ENCODE measurements around the gene CHKA. TPM values are rescaled to one million over a fixed set of nuclear protein-coding genes. Genes with fewer than 3 reads are reported as not detected.

CHKA gene
- total RNA-seq, 2 experiments from 2014 or later, result 6.1 to 6.6 TPM

DNA sequence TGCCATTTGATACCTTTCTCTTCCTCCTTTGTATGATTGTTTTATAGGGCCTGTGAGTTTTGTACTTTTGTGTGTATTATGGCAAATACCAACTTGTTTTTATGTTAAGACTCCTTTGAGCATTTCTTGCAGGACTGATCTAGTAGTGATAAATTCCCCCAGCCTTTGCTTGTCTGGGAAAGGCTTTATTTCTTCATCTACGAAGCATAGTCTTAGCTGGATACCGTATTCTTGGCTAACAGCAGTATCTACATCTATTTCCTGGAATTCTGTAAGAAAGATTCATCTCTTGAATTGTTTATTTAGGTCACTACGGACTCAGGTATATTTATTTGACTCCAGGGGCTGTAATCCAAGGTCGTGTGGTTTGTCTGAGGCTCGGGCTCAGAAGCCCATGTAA is 96.7 kb downstream of the CHKA start:
- H3K27ac Mint-ChIP-seq, result no peak overlapping the region
- intact Hi-C loops (cut with micrococcal nuclease), result no loop called here
- DNase-seq, result no peak
- ChIA-PET CTCF (no interaction called here), POLR2A (no interaction called here)
- peaks cover 7% of the 10 kb centered on the region for H3K9me3 Mint-ChIP-seq
- H3K27me3 Mint-ChIP-seq, result no peaks in the 10 kb centered on the region
- no peak overlapping the region for H3K4me3 Mint-ChIP-seq
- peaks cover 12% of the 10 kb centered on the region for H3K4me1 Mint-ChIP-seq (ENCODE audit: low read depth)
- H3K36me3 Mint-ChIP-seq, result no peaks in the 10 kb centered on the region

DNA sequence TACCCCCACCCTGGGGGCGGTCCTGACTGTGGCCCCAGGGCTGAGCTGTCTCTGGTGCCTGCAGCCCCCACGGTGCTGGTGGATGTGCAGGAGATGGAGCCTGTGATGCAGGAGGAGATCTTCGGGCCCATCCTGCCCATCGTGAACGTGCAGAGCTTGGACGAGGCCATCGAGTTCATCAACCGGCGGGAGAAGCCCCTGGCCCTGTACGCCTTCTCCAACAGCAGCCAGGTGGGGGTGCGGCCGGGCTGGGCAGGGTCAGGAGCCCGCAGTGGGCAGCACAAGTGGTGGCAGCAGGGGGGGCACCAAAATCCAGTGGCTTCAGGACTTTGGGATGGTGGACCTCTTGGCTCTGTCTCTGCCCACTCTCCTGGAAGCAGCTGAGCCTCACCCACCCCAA is 98.7 kb downstream of the CHKA start:
- H3K27ac Mint-ChIP-seq, result no peak overlapping the region
- H3K4me3 Mint-ChIP-seq, result no peak overlapping the region
- ChIA-PET CTCF (no interaction called here), POLR2A (no interaction called here)
- no peaks in the 10 kb centered on the region for H3K27me3 Mint-ChIP-seq
- no peak for DNase-seq
- H3K9me3 Mint-ChIP-seq, result peaks cover 7% of the 10 kb centered on the region
- intact Hi-C loops (cut with micrococcal nuclease), result no loop called here
- no peaks in the 10 kb centered on the region for H3K36me3 Mint-ChIP-seq
- no peaks in the 10 kb centered on the region for H3K4me1 Mint-ChIP-seq (ENCODE audit: low read depth)

DNA sequence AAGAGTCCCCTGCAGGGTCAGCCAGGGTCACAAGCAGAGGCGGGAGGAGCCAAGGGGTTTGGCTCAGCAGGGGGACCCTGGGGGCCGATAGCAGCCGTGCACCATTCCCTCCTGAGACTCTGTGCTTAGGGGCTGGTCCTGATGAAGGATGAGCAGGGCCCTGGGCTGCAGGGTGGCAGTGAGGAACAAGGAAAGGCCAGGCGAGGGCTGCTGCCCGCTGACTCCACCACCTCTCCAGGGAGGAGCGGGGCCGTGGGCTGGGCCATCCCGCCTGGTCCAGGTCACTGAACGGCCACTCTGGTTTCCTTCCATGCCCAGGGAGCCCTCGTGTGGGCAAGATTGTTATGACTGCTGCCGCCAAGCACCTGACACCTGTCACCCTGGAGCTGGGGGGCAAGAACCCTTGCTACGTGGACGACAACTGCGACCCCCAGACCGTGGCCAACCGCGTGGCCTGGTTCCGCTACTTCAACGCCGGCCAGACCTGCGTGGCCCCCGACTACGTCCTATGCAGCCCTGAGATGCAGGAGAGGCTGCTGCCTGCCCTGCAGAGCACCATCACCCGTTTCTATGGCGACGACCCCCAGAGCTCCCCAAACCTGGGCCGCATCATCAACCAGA is 99.9 kb downstream of the CHKA start:
- intact Hi-C loops (cut with micrococcal nuclease), result no loop called here
- Mint-ChIP-seq H3K9me3 (peaks cover 7% of the 10 kb centered on the region), H3K27me3 (no peaks in the 10 kb centered on the region), H3K36me3 (no peaks in the 10 kb centered on the region), H3K4me3 (no peak overlapping the region), H3K4me1 (ENCODE audit: low read depth) (no peaks in the 10 kb centered on the region), H3K27ac (no peak overlapping the region)
- no peak for DNase-seq
- CTCF ChIA-PET, result no interaction called here
- POLR2A ChIA-PET, result no interaction called here

DNA sequence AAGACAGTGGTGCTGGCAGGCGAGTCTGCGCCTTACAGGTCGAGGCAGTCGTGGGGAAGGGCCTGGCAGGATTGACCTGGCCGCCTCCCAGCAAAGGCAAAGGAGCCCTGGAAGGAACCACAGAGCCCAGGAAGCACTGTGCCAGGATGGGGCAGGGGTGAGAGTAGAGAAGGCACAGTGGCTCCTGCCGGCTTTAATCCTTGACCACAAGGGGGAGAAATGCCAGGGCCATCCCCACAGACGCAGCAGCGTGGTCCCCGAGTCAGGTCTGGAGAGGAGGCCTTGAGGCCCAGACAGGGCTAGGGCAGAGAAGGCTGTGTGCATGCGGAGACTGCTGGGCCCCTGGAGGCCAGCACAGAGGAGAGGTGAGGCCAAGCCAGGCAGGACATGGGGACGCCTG is 100.6 kb downstream of the CHKA start:
- CTCF ChIA-PET, result no interaction called here
- no peak overlapping the region for H3K4me3 Mint-ChIP-seq
- peaks cover 7% of the 10 kb centered on the region for H3K9me3 Mint-ChIP-seq
- no peak for DNase-seq
- H3K36me3 Mint-ChIP-seq, result no peaks in the 10 kb centered on the region
- no peaks in the 10 kb centered on the region for H3K4me1 Mint-ChIP-seq (ENCODE audit: low read depth)
- no peak overlapping the region for H3K27ac Mint-ChIP-seq
- no peaks in the 10 kb centered on the region for H3K27me3 Mint-ChIP-seq
- POLR2A ChIA-PET, result no interaction called here
- intact Hi-C loops (cut with micrococcal nuclease), result no loop called here

- H3K27ac Mint-ChIP-seq, result no peak overlapping the region
Measured at GRCh38 chr11:68019486-68019885, 101.7 kb downstream of the CHKA start.

GRCh38 chr11:68018730-68019190 is 102.4 kb downstream of the CHKA start:
- ChIA-PET CTCF (no interaction called here), POLR2A (no interaction called here)
- Mint-ChIP-seq H3K9me3 (no peaks in the 10 kb centered on the region), H3K4me1 (ENCODE audit: low read depth) (no peaks in the 10 kb centered on the region), H3K27ac (no peak overlapping the region), H3K4me3 (no peak overlapping the region), H3K36me3 (no peaks in the 10 kb centered on the region), H3K27me3 (no peaks in the 10 kb centered on the region)
- intact Hi-C loops (cut with micrococcal nuclease), result no loop called here
- no peak for DNase-seq

More at GRCh38 chr11:68019486-68019885, 101.7 kb downstream of the CHKA start:
- CTCF ChIA-PET, result no interaction called here
- Mint-ChIP-seq H3K4me3 (no peak overlapping the region), H3K27me3 (no peaks in the 10 kb centered on the region), H3K4me1 (ENCODE audit: low read depth) (no peaks in the 10 kb centered on the region), H3K9me3 (no peaks in the 10 kb centered on the region), H3K36me3 (no peaks in the 10 kb centered on the region)
- no peak for DNase-seq
- intact Hi-C loops (cut with micrococcal nuclease), result no loop called here
- POLR2A ChIA-PET, result no interaction called here

DNA sequence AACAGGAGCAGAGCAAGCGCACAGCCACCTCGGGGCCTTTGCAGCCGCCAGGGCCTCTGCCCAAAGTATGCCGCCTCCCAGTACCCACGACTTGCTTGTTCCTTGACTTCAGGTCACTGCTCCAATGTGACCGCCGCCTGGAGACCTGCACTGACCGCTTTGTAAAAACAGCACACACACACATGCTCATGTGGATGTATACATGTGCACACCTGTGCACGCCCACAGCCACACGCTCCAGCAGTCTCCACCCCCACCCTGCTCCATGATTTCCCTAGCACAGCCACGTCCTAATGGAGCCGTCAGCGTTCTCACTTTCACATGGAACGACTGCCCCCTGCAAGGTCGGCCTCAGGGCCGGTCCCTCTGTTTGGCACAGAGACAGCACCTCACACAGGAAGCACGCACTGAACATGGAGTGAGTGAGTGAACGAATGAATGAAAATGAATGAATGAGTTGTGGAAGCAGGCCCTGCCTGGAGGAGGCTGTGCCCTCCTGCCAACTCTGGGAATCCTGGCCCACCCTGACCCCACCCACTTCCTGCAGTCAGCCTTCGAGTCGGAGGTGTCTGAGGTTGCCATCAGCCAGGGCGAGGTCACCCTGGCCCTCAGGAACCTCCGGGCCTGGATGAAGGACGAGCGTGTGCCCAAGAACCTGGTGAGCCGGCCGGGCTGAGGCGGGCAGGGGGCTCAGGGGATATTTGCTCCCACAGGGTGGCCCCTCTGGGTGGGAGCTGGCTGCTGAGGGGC is 103.0 kb downstream of the CHKA start:
- no peaks in the 10 kb centered on the region for H3K27me3 Mint-ChIP-seq
- CTCF ChIA-PET, result no interaction called here
- H3K4me3 Mint-ChIP-seq, result no peak overlapping the region
- POLR2A ChIA-PET, result no interaction called here
- no peaks in the 10 kb centered on the region for H3K4me1 Mint-ChIP-seq (ENCODE audit: low read depth)
- H3K9me3 Mint-ChIP-seq, result no peaks in the 10 kb centered on the region
- DNase-seq, result no peak
- intact Hi-C loops (cut with micrococcal nuclease), result no loop called here
- H3K27ac Mint-ChIP-seq, result no peak overlapping the region
- no peaks in the 10 kb centered on the region for H3K36me3 Mint-ChIP-seq

DNA sequence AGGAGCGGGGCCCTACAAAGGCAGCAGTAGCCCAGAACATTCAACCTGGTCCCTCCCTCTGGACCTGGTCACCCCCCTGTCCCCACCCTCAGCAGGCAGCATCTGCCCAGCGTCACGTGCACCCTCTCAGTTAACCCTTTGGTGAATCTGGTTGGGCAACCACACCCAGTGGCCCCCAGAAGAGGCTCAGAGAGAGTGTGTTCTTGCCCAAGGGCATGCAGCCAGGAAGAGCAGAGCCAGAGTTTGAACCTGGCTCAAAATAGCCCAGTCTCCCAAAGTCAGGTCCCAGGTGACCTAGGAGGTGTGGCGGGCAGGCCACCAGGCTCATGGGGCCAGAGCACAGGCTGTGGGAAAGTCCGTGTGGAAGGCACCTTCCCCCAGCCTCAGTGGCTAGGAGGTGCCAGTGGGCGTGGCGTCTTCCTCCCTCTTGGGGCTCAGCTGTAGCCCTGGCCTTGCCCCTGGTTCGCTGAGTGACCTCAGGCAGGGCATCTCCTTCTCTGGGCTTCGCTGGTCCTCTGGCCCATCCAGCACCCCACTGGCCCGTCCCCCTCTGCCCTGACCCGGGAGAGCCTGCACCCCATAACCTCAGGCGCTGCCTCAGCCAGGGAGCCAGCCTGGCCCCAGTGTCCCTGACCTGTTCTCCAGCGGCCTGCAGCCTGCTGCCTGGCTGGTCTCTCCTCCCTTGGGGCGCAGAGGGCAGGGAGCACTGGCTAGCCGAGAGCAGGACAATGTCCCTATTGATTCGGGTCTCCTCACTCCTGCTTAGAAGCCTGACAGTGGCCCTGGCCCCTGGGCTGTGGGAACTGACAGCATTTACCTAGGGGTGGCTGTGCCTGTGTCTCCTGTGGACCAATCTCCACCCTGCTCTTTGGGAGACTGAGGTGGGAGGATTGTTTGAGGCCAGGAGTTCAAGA is 104.0 kb downstream of the CHKA start:
- H3K4me3 Mint-ChIP-seq, result no peak overlapping the region
- no peaks in the 10 kb centered on the region for H3K36me3 Mint-ChIP-seq
- intact Hi-C loops (cut with micrococcal nuclease), result no loop called here
- DNase-seq, result no peak
- no peaks in the 10 kb centered on the region for H3K27me3 Mint-ChIP-seq
- H3K27ac Mint-ChIP-seq, result no peak overlapping the region
- CTCF ChIA-PET, result no interaction called here
- H3K4me1 Mint-ChIP-seq (ENCODE audit: low read depth), result no peaks in the 10 kb centered on the region
- POLR2A ChIA-PET, result no interaction called here
- no peaks in the 10 kb centered on the region for H3K9me3 Mint-ChIP-seq

DNA sequence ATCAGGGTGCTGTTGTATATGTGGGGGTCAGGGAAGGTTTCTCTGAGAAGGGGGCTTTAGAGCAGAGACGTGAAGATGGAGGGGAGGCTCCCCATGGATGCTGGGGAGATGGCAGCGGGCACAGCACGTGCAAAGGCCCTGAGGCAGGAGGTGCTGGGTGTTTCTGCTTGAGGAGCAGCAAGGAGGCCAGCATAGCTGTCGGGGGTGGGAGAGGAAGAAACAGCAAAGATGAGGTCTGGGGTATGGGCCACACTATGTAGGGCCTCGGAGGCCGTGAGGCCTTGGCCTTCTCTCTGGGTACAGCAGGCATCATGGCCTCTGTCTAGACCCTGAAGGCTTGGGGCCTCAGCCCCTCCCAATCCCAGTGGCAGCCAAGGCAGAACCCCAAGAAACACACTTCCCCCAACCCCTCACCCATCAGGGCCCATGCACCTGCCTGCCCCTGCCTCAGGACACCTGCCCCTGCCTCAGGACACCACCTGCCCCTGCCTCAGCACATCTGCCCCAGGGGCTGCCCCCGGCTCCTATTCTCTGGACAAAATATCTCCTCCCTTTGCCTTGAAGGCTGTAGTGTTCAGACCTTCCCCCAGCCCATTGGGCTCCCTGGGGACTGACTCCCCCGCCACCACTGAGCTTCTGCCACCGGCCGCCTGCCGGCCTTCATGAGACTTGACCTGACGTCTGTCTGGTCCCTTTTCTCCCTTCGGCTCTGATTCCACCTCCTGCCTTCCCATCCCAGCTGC is 104.9 kb downstream of the CHKA start:
- peaks cover 1% of the 10 kb centered on the region for H3K27me3 Mint-ChIP-seq
- no peak for DNase-seq
- no peaks in the 10 kb centered on the region for H3K9me3 Mint-ChIP-seq
- H3K27ac Mint-ChIP-seq, result no peak overlapping the region
- no peaks in the 10 kb centered on the region for H3K36me3 Mint-ChIP-seq
- POLR2A ChIA-PET, result no interaction called here
- CTCF ChIA-PET, result no interaction called here
- H3K4me1 Mint-ChIP-seq (ENCODE audit: low read depth), result no peaks in the 10 kb centered on the region
- intact Hi-C loops (cut with micrococcal nuclease), result no loop called here
- no peak overlapping the region for H3K4me3 Mint-ChIP-seq

- intact Hi-C loops (cut with micrococcal nuclease), result no loop called here
- ChIA-PET CTCF (no interaction called here), POLR2A (no interaction called here)
- Mint-ChIP-seq H3K36me3 (no peaks in the 10 kb centered on the region), H3K4me1 (ENCODE audit: low read depth) (no peaks in the 10 kb centered on the region), H3K27ac (no peak overlapping the region), H3K27me3 (peaks cover 1% of the 10 kb centered on the region), H3K4me3 (no peak overlapping the region), H3K9me3 (no peaks in the 10 kb centered on the region)
- DNase-seq, result no peak
Measured at GRCh38 chr11:68015467-68015866, 105.7 kb downstream of the CHKA start.

DNA sequence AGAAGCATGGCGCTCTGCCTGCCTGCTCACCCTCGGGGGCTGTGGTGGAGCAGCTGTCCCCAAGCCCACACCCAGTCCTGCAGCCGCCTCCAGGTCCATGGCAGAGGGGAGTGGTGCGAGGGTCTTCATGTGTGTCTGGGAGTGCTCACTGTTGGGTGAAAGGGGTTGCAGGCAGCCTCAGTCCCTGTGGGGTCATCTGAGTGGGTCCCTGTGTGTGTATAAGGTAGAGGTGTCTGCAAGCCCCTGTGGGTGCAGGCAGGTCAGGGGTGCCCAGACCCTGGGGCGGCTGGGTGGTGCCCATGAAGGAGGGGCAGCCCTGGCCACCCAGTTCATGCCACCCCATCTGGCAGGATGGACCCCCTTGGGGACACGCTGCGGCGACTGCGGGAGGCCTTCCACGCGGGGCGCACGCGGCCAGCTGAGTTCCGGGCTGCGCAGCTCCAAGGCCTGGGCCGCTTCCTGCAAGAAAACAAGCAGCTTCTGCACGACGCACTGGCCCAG is 106.2 kb downstream of the CHKA start:
- intact Hi-C loops (cut with micrococcal nuclease), result no loop called here
- H3K4me1 Mint-ChIP-seq (ENCODE audit: low read depth), result no peaks in the 10 kb centered on the region
- H3K27ac Mint-ChIP-seq, result no peak overlapping the region
- CTCF ChIA-PET, result no interaction called here
- peaks cover 1% of the 10 kb centered on the region for H3K27me3 Mint-ChIP-seq
- DNase-seq, result no peak
- no peak overlapping the region for H3K4me3 Mint-ChIP-seq
- H3K36me3 Mint-ChIP-seq, result no peaks in the 10 kb centered on the region
- POLR2A ChIA-PET, result no interaction called here
- H3K9me3 Mint-ChIP-seq, result no peaks in the 10 kb centered on the region

Measured in activated CD4-positive, alpha-beta memory T cell treated with anti-CD3 and anti-CD28 coated beads for 36 hours (primary cell).